ENCODE measurements around the gene NATD1. TPM values are rescaled to one million over a fixed set of nuclear protein-coding genes. Genes with fewer than 3 reads are reported as not detected.

NATD1 gene
- total and polyA plus RNA-seq, 9 of the 15 experiments (the other 6 are each of a cell fraction or from before 2014, with no cell fraction given): 0.24 to 5.4 (median 1.6) TPM

- TF ChIP-seq ZNF280A (IDR thresholded peaks at IDR 0.05; ENCODE audit: low read depth, partially characterized antibody) (no peak), ARID2 (IDR thresholded peaks at IDR 0.05) (0 out of 2 replicates have a peak, but pooled peaks have one; percentile 25), DDX20 (tag; IDR thresholded peaks at IDR 0.05; ENCODE audit: low read depth) (no peak), SMC3 (conservative IDR thresholded peaks at IDR 0.05; ENCODE audit: insufficient read depth, low read depth, low read length) (peak; percentile 73), REST (IDR thresholded peaks at IDR 0.05; ENCODE audit: borderline replicate concordance) (peak; percentile 66), REST (CRISPR knock-in tag; IDR thresholded peaks at IDR 0.05; ENCODE audit: low read depth) (no peak), MNT (conservative IDR thresholded peaks at IDR 0.05) (peak; percentile 71 to 80), E2F6 (IDR thresholded peaks at IDR 0.05; ENCODE audit: borderline replicate concordance in 1 of 2, extremely low read depth in 1 of 2, insufficient read depth in 1 of 2, insufficient read length in 1 of 2, low read depth in 1 of 2, low read length in 1 of 2, poor library complexity in 1 of 2, severe bottlenecking in 1 of 2) (peak; percentile 61 to 68), USF1 (CRISPR knock-in tag; IDR thresholded peaks at IDR 0.05) (peak; percentile 56; the same call in 1 of the 2 replicates), EP400 (IDR thresholded peaks at IDR 0.05) (peak; percentile 57; the same call in 1 of the 2 replicates), CTCF (IDR thresholded peaks at IDR 0.05 in 2 of 3, conservative IDR thresholded peaks at IDR 0.05 in 1 of 3; ENCODE audit: insufficient read depth in 2 of 3, low read depth in 1 of 3, low read length in 3 of 3) (peak; percentile 87 to 95 (median 93))
These were observed 26.9 kb upstream of the NATD1 start (continued) for GRCh38 chr17:21280081-21280518.

Data from K562 (cell line).